ENCODE measurements around the gene GSTM3.

GSTM3 gene

DNA sequence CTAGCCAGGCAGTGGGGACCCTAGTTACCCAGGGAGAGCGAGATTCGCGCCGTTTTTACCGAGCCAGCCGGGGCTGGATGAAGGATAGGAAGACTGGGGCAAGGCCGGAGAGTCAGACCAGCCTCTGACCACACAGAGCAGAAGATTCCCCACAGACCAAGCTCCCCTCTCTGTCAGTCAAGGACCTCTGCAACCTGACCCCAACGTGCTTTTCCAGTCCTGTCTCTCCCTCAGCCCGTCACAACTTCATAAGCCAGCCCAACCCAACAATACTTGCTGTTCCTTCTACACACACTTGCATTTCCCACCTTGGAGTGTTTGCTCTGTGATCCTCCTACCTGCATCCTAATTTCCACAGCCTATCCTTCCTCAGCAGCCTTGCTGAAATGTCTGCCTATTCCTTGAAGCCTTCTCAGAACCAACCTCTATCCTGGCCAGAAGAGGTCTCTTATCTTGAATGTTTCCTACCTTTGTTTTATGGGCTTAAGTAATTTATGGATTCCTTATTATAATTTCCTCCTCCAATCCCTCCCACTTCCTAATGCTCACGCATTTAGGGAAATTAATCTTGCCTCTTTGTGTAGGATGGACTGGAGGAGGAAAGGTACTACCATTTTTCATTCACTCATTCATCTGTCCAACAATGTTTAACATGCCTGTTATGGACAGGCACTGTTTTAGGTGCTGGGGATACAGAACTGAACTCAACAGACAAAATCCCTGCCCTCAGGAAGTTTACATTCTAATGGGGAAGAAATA, at the start of gene GSTM3:
Gene GSTM3, minus strand, starts transcription at position 424 of the 759 bp plus-strand sequence. CDS start 751 bp downstream, outside the sequence.
- DNase-seq (ENCODE audit: low read depth), result no peak

DNA sequence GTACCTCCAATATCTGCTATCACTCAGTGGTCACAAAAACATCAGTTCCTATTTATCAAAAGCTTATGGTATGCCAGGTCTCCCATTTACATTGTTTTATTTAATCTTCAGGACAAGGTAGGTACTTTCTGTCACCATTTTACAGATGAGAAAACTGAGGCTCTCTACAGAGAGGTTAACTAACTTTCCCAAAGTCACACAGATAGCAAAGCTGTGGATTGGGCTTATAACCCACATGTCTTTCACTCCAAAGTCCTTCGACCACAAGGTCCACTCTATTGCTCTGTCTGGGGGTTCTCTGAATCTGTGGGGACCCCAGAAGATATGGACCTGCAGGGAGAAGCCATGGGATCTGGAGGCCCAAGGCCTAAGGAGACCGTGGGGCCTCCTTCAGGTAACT, 49.5 kb upstream of the GSTM3 start:
- DNase-seq (ENCODE audit: low read depth), result no peak

DNA sequence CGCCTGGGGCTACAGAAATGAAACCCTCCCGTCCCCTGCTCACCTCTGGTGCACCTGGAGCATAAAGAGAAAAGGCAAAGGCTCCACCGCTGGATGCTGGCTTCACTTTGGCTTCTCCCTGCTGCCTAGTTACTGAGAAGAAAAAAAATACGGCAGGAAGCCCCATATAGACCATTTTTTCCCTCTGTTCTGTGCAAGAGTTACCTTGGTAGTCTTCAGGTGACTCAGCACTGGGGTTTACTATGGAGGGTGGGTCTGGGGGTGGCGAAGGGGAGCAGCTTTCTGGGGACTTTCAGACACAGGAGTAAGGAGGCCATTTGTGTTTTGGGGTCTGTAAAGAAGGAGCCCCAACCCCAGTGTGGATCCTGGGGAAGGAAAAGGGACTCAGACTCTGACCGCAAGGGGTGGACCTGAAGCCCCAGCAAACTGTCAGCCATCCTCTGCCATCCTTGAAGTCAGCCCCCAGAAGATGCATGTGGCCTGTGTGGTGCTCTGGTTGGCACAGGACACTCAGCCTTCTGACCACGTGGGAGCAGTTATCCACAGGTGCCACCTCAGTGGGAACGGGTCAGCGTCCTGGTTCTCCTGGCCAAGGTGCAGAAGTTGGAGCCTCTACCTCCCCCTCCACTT, 48.8 kb upstream of the GSTM3 start:
- DNase-seq (ENCODE audit: low read depth), result no peak

DNA sequence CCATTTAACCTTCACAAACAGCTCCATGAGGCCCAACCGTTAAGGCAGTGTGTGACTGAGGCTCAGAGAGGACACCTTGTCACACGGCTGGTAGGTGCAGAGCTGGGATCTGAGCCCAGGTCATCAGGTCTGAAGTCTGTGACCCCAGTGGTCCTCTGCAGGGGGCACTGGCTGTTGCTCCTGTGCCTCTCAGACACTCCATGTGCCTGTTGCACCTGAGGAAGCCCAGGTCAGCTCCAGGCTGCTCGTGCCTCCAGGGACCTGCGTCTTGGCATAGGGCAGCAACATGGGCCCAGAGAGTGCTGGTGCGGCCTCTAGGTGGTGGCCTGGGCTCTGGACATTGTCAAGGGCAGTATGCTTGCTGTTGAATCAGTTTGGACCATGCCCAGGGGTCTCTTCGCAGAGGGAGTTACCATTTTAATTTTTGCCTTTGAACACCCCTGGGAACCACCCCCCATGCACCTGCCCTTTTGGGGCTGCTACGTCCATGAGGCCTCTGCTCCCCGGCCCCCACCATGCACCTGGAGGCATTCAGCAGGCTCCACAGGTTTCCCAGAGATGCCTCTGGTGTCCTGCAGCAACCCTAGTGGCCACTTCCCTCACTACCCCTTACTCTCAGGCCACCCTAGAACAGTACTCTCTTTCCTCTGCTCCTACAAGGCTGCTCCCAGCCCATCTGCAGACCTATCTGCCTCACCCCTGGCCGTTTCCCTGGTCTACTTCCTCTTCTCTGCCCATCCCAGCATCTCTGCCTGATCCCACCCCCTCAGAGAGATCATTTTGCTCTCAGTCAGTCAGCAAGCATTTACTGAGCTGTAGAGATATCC, 48.1 kb upstream of the GSTM3 start:
- DNase-seq (ENCODE audit: low read depth), result no peak

GRCh38 chr1:109787845-109788601, 47.2 kb upstream of the GSTM3 start:
- DNase-seq (ENCODE audit: low read depth), result no peak

GRCh38 chr1:109787211-109787844, 46.5 kb upstream of the GSTM3 start:
- no peak for DNase-seq (ENCODE audit: low read depth)

DNA sequence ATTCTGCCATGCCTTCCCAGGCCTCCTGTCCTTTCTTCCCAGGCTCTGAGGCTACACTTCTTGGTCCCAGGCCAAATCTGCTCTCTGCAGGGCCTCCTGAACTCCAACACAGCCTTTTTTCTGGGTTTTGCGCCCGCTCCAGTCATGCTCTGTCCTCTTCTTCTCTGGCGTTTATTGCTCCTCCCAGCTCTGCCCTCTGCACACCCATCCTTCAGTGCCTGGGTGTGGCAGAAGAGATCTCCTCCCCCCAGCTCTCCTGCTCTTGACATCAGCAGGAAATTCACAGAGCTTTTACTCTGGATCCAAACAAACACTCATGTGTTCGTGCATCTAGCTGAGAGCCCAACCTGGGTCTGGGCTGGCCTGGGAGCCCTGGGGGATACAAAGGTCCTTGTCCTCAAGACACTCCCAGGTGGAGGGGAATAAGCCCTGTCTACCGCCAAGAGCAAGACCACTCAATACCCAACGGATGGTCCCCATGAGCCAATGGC, 45.7 kb upstream of the GSTM3 start:
- no peak for DNase-seq (ENCODE audit: low read depth)

DNA sequence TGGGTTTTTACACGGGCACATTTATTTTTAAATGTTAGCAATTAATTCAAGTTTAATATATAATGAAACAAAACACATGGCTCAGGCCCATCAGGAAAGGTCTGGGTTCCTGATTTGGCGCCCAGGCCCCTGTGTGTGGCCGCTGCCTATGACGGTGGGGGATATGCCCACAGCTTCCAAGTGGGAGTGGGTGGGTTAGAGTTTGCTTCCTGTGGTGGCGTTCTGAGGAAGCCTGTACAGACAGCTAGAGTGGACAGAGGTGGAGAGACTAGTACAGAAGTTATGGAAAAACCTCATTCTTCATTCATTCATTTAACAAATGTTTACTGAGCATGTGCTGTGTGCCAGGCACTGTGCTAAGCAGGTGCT, 45.3 kb upstream of the GSTM3 start:
- no peak for DNase-seq (ENCODE audit: low read depth)

DNA sequence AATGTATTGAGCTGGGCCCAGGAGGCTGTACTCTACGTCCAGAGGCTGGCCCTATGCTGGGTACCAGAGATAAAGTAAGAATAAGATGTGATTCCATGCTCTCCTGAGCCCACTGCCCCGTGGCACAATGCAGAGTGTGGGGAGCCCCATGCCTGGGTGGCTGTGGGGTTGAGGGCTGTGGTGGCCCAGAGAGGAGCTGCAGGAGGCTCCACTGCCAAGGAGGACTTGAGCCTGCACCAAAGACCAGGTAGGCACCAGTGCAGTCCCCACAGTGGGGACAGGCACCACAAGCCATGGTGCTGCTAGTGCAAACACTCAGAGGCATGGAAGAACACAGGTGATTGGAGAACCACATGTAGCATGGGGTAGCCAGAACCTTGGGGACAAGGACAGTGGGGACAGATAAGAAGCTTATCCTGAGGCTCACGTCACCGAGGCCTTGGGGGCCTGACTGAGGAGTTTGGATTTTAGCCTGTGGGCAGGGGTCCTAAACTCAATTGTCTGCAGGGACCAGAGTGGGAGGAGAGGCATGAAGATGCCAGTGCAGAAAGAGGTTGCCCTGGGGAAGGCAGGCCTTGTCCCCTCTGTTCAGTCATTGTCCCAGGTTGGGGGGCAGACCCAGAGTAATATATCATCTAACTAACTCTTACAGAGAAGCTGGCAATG, 44.7 kb upstream of the GSTM3 start:
- no peak for DNase-seq (ENCODE audit: low read depth)

GRCh38 chr1:109784551-109785252, 43.9 kb upstream of the GSTM3 start:
- DNase-seq (ENCODE audit: low read depth), result no peak

DNA sequence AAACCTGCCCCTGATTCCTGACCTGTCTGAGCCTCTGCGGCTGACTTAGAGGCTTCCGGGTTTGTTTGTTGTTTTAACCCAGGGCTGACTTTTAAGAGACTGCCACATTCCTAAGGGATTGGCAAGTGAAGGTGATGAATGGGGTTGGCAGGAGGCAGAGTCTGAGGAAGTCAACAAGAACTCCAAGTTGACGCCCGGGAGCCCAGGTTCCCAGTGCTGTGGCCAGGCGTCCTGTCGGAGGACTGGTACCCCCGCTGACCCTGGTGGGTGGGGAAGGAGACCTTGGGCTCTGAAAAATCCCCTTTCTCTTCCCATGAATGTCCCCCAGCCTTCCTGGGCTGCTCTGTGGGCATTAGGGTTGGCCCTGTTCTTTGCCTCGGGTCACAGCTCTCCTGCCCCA, 42.6 kb upstream of the GSTM3 start:
- no peak for DNase-seq (ENCODE audit: low read depth)

- no peak for DNase-seq (ENCODE audit: low read depth)
These were observed 42.1 kb upstream of the GSTM3 start for GRCh38 chr1:109782927-109783326.

DNA sequence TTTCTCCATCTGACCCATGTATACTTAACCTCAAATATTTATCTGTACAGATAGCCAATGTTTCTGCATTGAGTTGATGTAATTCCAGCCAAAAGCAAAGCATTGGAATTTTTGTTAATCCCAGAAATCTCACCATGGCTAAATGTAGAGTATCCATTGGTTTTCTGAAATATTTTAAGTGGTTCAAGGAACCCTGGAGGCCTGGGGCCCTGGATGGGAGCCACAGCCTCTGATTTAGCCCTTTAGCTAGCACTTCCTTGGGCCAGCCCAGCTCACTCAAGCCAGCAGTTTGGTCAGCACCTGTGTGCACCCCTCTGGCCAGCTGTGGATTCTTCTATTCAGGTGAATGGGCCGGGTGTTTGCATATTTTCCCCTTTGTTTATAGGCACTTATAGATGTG, 41.7 kb upstream of the GSTM3 start:
- DNase-seq (ENCODE audit: low read depth), result no peak

GRCh38 chr1:109781806-109782205, 41.0 kb upstream of the GSTM3 start:
- no peak for DNase-seq (ENCODE audit: low read depth)

DNA sequence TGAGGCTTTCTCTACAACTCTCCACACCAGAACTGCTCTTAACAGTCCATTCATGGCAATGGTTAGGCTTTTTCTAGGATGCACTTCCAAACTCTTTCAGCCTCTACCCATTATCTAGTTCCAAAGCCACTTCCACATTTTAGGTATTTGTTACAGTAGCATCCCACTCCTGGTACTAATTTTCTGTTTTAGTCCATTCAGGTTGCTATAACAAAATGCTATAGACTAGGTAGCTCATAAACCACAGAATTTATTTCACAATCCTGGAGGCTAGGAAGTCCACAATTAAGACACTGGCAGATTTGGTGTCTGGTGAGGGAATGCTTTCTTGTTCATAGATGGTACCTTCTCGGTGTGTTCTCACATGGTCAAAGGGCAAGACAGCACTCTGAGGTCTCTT, 40.1 kb upstream of the GSTM3 start:
- DNase-seq (ENCODE audit: low read depth), result no peak

- no peak for DNase-seq (ENCODE audit: low read depth)
These were observed 37.3 kb upstream of the GSTM3 start for GRCh38 chr1:109777980-109778625.

DNA sequence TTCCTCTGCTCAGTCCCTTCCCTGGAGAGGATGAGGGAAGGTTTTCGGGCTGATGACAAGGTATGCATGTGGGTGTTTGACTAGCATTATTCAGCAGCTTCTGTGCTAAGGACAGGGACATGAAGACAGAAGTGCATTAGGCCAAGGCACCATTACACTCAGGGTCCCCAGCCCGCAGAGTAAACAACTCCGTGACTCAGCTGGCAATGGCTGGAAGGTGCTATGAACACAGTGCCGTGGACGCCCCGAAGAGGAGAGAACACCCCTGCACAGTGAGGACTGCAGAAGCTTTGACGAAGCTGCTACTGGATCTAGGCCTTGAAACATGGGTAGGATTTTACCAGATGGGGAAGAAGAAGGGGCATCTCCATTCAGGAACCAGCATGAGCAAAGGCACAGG, 36.6 kb upstream of the GSTM3 start:
- DNase-seq (ENCODE audit: low read depth), result no peak

GRCh38 chr1:109776911-109777310, 36.1 kb upstream of the GSTM3 start:
- DNase-seq (ENCODE audit: low read depth), result peak; percentile 70

- no peak for DNase-seq (ENCODE audit: low read depth)
These were observed 35.5 kb upstream of the GSTM3 start for GRCh38 chr1:109776206-109776835.

Measured in activated T-cell treated with anti-CD3 and anti-CD28 coated beads for 24 hours (primary cell).